ENCODE measurements around the gene CENPB. TPM values are rescaled to one million over a fixed set of nuclear protein-coding genes. Genes with fewer than 3 reads are reported as not detected.
"Not testable (repeated sequence)": the region's sequence is repeated elsewhere in the genome, so short reads cannot be mapped to it uniquely, and the experiment has no call there.

The CENPB gene, protein sequence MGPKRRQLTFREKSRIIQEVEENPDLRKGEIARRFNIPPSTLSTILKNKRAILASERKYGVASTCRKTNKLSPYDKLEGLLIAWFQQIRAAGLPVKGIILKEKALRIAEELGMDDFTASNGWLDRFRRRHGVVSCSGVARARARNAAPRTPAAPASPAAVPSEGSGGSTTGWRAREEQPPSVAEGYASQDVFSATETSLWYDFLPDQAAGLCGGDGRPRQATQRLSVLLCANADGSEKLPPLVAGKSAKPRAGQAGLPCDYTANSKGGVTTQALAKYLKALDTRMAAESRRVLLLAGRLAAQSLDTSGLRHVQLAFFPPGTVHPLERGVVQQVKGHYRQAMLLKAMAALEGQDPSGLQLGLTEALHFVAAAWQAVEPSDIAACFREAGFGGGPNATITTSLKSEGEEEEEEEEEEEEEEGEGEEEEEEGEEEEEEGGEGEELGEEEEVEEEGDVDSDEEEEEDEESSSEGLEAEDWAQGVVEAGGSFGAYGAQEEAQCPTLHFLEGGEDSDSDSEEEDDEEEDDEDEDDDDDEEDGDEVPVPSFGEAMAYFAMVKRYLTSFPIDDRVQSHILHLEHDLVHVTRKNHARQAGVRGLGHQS
- 100 to 1,000 TPM in 1 of 9 donors, 10 to 100 TPM in 8; 56.2 to 122 (median 74.0) TPM for total RNA-seq
- polyA plus RNA-seq: 100 to 1,000 TPM in 1 of 2 donors, 10 to 100 TPM in 1; 77.1 to 105 TPM
- long read RNA-seq, donor 1, transcript CENPB-201 (1 exons, 2,840 nt): major isoform, 16 of 16 reads
- long read RNA-seq, donor 1, partial matches to known transcripts: 0 of 16 reads
- long read RNA-seq, donor 1, other reads (novel, unspliced or antisense): 0 of 16 reads
- long read RNA-seq, donor 2, transcript CENPB-201 (1 exons, 2,840 nt): major isoform, 6 of 6 reads
- long read RNA-seq, donor 2, partial matches to known transcripts: 0 of 6 reads
- long read RNA-seq, donor 2, other reads (novel, unspliced or antisense): 0 of 6 reads
- long read RNA-seq, donor 3, transcript CENPB-201 (1 exons, 2,840 nt): major isoform, 25 of 25 reads
- long read RNA-seq, donor 3, partial matches to known transcripts: 0 of 25 reads
- long read RNA-seq, donor 3, other reads (novel, unspliced or antisense): 0 of 25 reads

DNA sequence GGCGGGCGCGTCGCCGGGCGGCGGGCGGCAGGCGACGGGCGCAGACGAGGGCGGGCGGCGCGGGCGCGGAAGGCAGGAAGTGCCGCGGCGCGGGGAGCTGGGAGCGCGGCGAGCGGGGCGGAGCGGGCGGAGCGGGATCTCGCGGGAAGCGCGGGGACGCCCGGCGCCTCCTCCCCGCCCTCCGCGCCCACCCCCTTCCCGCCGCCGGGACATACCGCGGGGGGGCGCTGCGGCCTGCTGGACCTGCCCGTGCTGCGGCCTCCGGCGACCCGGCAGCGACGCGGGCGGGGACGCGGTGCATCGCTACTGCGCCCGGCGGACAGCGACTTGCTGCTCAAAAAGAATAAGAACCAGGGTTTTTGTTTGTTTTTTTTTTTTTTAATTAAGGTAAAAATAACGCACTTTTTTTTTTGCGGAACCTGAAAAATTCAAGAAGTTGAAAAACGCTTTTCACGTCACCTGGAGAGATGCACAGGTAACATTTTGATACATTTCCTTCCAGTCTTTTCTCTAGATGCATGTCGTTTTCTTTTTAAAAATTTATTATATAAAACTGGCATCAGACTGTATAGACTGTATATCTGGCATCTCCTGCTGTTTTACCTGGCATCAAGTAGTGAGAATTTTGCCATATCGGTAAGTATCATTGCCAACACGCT lies at the start of gene CENPB:
Gene CENPB, minus strand, starts transcription at position 76 of the 659 bp plus-strand sequence. CDS start 257 bp downstream, outside the sequence.
- ATAC-seq (peak; percentile 81 to 93 (median 92)), DNase-seq (peak; percentile 88 to 96 (median 93))
- Histone ChIP-seq H3K36me3 (peaks cover 0 to 18% (median 4%) of the 10 kb centered on the region in 9 donors), H3K27me3 (no peaks in the 10 kb centered on the region), H3K4me1 (peaks cover 4 to 38% (median 30%) of the 10 kb centered on the region in 12 donors), H3K27ac (peak within 1 kb of the TSS; percentile 74 to 92 (median 84)), H3K4me3 (peak within 1 kb of the TSS; percentile 40 to 81 (median 68)), H3K9me3 (no peaks in the 10 kb centered on the region)
- WGBS, 4 donors: 3 to 10% (median 6%) methylated on average over 23 to 70 of the region's 70 CpGs
- TF ChIP-seq CTCF (IDR thresholded peaks at IDR 0.05) (peak; percentile 64 to 95 (median 86)), POLR2A (IDR thresholded peaks at IDR 0.05) (no peak)
- intact Hi-C loops (cut with DNase I): loop anchor here in 9 of 10 donors (1.0 to 10.0 kb wide), 13 partner anchors 24 to 298 kb away; partner anchors contain the start of genes AP5S1 (in 6 of the 9) and MAVS (in 2 of the 9)

DNA sequence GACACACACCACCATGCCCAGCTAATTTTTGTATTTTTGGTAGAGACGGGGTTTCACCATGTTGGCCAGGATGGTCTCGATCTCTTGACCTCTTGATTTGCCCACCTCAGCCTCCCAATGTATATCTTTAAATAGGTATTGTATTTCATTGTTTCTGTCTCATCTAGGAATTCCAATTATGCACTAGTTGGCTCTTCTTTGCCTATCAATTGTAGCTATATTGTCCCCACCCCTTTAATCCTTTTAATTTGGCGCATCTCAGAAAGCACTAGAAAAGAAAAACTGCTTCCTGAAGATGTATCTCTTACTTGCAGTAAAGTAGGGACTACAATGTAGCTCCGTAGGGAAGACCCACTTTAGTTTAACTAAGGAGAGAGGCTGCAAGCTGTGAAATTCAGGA lies 49.6 kb upstream of the CENPB start:
- Histone ChIP-seq H3K4me1 (peaks cover 0 to 18% (median 0%) of the 10 kb centered on the region in 12 donors), H3K9me3 (no peaks in the 10 kb centered on the region), H3K27me3 (no peaks in the 10 kb centered on the region), H3K36me3 (no peaks in the 10 kb centered on the region), H3K4me3 (no peak overlapping the region), H3K27ac (no peak overlapping the region)
- ATAC-seq: no peak
- intact Hi-C loops (cut with DNase I): no loop called here
- 96 to 100% (median 97%) methylated on average over 4 of the region's 4 CpGs for WGBS, 4 donors
- DNase-seq: no peak
- TF ChIP-seq CTCF (IDR thresholded peaks at IDR 0.05) (no peak), POLR2A (IDR thresholded peaks at IDR 0.05) (no peak)

- intact Hi-C loops (cut with DNase I); H3K27ac ChIP-seq; ATAC-seq; H3K4me1 ChIP-seq; H3K9me3 ChIP-seq; H3K27me3 ChIP-seq; H3K4me3 ChIP-seq; DNase-seq: not testable (repeated sequence)
- 94 to 98% (median 98%) methylated on average over 5 of the region's 5 CpGs for WGBS, 4 donors
- peaks cover 0 to 29% (median 13%) of the 10 kb centered on the region in 9 donors for H3K36me3 ChIP-seq
Measured at GRCh38 chr20:3829891-3830290, 43.4 kb upstream of the CENPB start.

- Histone ChIP-seq H3K9me3 (no peaks in the 10 kb centered on the region), H3K27ac (no peak overlapping the region), H3K4me3 (no peak overlapping the region), H3K4me1 (peaks cover 0 to 9% (median 2%) of the 10 kb centered on the region in 12 donors), H3K36me3 (peaks cover 0 to 40% (median 22%) of the 10 kb centered on the region in 9 donors), H3K27me3 (no peaks in the 10 kb centered on the region)
- no peak for ATAC-seq
- WGBS, 4 donors: 94 to 97% (median 96%) methylated on average over 3 of the region's 3 CpGs
- intact Hi-C loops (cut with DNase I): no loop called here
- no peak for TF ChIP-seq POLR2A (IDR thresholded peaks at IDR 0.05)
- no peak for TF ChIP-seq CTCF (IDR thresholded peaks at IDR 0.05)
- DNase-seq: no peak
Measured at GRCh38 chr20:3828798-3829197, 42.3 kb upstream of the CENPB start.
